Activated CD4-positive, CD25-positive, alpha-beta regulatory T cell treated with anti-CD3 and anti-CD28 coated beads, Interleukin-2, amount 50 U/mL, for 24 hours (primary cell): Measurements from ENCODE around the gene PCGF3.
A peak's percentile ranks its signal among the peaks of the same experiment; 100 is the strongest.
"Not testable (repeated sequence)": the region's sequence is repeated elsewhere in the genome, so short reads cannot be mapped to it uniquely, and the experiment has no call there.

Experiments used
- ATAC-seq, 2 donors: fragments of 150-1000 bp; cut with Tn5 transposase; one replicate each; pipeline ENCODE4 v1.10.0; 2021; ENCODE audit warnings: mild to moderate bottlenecking in 1 of 2, moderate library complexity in 1 of 2

The PCGF3 gene

GRCh38 chr4:743463-744211, 38.0 kb downstream of the PCGF3 start:
- no peak for ATAC-seq

DNA sequence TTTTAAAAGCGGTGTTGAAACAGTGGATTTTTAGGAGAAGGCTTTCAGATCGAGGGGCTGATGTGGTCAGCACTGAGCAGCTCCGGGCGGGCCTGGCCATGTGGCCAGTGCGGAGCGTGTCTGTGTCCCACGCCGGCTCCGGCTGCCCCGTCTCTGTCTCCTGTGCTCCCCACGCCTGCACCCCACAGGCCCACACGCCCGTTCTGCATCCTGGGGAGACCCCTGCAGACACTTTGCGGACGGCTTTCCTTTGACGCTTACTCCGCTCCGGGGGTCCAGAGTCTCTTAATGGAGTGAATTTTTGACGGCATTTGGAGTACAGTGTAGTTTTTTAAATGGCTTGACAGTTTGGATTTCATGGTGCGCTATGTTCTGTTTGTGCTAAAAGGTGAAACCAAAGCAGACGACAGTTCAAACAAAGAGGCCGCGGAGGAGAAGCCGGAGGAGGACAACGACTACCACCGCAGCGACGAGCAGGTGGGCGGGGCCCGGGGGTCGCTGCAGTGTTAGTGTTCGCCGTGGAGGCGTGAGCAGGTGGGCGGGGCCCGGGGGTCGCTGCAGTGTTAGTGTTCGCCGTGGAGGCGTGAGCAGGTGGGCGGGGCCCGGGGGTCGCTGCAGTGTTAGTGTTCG, 38.7 kb downstream of the PCGF3 start:
- no peak for ATAC-seq

DNA sequence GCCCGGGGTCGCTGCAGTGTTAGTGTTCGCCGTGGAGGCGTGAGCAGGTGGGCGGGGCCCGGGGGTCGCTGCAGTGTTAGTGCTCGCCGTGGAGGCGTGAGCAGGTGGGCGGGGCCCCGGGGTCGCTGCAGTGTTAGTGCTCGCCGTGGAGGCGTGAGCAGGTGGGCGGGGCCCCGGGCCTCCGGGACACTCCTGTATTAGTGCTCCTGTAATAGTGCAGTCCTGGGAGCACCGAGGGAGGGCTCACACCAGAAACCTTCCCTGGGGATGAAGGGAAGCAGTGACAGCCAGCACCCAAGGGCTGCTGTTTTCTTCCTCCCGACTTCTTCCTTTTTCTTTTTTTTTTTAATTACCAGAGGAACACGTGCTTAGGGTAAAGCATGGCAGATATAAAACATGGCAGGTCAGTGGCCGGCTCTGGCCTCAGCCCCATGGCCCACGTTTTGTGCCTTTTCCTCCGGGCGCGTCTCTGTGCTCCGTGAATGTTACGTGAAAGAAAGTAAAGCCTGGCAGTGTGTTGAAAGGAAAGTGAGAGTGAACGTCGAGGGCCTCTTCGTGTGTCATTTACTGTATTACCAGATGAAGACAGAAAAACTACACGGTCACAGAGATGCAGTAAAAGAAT, 42.0 kb downstream of the PCGF3 start:
- no peak for ATAC-seq

DNA sequence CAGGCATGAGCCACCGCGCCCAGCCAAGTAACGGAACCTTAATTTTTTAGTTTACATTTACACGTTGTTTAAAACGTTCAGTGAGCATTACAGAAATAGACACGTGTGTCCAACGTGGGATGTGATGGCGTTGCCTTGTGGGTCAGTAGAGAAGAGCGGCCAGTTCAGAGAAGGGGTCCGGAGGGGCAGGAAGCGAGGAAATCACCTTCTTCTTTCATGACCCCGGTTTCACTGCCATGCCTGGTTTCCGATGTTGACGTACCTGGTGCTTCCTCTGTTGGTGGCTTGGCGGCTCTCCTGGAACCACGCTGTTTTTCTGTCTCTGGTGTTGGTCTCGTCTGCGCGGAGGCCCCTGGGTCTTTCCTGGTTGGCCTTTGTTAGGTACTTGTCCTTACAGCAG, 42.8 kb downstream of the PCGF3 start:
- no peak for ATAC-seq

DNA sequence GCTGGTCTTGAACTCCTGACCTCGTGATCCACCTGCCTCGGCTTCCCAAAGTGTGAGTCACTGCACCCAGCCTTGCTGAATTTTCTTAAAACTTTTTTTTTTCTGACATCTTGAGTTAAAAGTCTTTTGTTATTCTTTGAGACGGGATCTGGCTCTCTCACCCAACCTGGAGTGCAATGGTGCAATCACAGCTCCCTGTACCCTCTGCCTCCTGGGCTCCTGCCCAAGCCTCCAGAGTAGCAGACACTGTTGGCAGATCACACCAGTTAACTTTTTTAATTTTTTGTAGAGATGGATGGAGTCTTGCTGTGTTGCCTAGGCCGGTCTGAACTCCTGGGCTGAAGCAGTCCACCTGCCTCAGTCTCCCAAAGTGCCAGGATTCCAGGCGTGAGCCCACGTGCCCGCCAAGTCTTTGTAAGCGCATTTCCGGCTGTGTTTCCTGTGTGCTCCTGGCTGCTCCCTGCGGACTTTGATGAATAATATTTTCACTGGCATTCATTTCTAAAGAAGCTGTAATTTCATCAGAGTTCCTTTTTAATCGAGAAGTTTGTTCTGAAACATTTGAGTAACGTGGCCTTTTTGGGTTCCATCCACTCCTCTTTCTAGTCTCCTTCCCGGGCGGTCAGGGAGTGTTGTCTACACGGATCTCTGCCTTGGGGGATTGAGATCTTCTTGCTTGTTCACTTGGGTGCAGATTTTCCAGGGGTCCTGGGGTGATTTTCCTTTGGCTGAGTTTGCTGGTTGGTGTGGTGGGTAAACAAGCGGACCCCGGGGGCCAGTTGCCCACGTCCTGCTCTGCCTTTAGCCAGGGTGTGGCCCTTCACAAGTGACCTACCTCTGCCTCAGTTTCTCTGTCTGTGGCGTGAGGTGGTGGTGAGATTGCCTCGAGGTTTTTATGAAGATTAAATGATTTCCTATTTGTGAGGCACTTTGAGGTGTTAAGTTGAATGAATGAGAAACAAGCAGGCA, 44.4 kb downstream of the PCGF3 start:
- ATAC-seq, result no peak

GRCh38 chr4:751676-752075, 46.0 kb downstream of the PCGF3 start:
- no peak for ATAC-seq

- ATAC-seq, result no peak
Measured at GRCh38 chr4:752196-752861, 46.7 kb downstream of the PCGF3 start.

DNA sequence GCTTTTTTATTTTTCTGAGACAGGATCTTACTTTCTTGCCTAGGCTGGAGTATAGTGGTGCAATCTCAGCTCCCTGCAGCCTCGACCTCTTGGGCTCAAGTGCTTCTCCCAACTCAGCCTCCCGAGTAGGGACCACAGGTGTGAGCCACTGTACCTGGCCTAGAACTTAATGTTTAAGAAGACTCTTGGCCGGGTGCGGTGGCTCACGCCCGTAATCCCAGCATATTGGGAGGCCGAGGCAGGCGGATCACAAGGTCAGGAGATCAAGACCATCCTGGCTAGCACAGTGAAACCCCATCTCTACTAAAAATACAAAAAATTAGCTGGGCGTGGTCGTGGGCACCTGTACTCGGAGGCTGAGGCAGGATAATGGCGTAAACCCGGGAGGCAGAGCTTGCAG, 47.6 kb downstream of the PCGF3 start:
- ATAC-seq, result not testable (repeated sequence)

DNA sequence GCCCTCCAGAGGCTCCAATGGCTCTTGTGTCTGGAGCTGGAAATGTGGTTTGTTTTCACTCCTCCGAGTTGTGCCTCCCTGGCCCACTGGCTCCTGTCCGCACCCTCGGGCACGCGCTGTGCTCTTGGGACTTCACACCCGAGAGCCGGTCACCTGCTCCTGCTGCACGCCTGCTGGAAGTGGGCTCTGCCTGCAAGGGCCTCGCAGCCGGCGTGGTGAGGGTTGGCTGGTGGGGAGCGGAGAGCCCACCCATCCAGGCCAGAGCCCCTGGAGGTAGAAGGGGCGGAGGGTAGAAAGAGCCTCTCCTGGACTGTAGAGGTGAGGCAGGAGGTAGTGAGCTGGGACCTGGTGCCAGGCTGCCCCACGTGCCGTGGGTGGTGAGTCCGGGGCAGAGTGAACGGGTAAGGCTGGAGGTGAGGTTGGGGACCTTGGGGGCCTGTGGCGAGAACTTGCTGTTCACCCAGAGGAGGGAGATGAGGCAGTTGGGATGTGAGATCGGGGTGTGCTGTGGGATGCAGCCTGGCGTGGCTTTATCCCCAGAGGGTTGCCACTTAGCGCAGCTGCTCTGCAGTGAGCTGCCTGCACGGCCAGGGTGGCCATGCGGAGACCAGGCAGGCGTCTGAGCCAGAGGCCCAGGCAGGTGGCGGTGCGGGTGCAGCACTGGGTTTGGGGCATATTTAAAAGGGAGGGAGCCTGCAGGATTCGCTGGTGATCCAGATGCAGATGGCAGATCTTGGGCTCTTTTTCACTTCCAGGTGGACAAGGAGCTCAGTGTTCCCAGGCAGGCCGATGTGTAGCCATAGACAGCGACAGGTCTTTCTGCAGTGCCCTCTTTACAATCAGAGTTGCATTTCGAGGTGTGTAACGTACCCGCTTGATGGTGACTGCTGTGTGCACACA, 48.8 kb downstream of the PCGF3 start:
- no peak for ATAC-seq

DNA sequence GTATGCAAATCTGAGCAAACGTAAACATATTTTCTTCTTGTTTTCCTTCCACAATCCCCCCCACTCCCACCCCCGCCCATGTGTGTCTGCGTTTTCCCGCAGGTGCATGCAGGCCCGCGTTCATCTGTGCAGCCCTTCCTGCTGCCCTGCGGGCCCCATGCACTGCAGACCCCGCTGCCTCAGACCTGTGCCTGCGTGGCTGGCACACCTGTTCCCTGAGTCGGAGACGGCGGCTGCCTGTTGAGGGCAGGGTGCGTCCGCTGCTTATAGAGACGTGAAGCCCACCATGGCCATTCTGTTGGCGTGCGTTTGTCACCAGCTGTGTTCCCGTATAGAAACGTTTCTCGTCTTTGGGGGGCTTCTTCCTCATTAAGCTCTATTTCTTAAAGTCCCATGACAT, 51.5 kb downstream of the PCGF3 start:
- ATAC-seq, result no peak

DNA sequence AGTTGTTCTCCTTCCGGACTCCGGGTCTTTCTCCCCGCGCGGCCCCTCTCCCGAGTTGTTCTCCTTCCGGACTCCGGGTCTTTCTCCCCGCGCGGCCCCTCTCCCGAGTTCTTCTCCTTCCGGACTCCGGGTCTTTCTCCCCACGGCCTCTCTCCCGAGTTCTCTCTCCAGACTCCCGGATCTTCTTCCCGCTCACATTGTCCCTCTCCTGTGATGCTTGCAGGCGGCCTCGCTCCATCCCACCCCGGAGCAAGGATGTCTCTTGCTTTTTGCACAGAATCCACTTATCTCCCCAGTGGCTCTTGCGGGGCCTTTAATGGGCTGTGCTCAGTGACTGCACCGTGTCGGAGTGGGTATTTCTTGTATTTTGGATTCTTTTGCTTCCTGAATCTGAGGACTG, 54.2 kb downstream of the PCGF3 start:
- not testable (repeated sequence) for ATAC-seq

- no peak for ATAC-seq
Measured at GRCh38 chr4:760616-761015, 55.0 kb downstream of the PCGF3 start.

DNA sequence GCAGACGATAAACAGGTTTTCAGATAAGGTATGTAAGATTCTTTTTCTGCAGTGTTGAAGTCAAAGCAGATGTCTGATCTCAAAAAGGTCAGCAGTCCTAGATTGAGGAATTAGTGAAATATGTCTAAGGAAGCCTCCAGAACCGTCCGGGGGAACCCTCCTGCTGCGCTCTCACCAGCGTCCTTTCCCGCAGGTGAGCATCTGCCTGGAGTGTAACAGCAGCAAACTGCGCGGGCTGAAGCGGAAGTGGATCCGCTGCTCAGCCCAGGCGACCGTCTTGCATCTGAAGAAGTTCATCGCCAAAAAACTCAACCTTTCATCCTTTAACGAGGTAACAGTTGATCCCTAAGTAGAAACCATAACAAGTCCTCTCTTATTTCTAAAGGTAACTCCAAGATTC, 55.5 kb downstream of the PCGF3 start:
- no peak for ATAC-seq

- no peak for ATAC-seq
Measured at GRCh38 chr4:761739-762138, 56.1 kb downstream of the PCGF3 start.

DNA sequence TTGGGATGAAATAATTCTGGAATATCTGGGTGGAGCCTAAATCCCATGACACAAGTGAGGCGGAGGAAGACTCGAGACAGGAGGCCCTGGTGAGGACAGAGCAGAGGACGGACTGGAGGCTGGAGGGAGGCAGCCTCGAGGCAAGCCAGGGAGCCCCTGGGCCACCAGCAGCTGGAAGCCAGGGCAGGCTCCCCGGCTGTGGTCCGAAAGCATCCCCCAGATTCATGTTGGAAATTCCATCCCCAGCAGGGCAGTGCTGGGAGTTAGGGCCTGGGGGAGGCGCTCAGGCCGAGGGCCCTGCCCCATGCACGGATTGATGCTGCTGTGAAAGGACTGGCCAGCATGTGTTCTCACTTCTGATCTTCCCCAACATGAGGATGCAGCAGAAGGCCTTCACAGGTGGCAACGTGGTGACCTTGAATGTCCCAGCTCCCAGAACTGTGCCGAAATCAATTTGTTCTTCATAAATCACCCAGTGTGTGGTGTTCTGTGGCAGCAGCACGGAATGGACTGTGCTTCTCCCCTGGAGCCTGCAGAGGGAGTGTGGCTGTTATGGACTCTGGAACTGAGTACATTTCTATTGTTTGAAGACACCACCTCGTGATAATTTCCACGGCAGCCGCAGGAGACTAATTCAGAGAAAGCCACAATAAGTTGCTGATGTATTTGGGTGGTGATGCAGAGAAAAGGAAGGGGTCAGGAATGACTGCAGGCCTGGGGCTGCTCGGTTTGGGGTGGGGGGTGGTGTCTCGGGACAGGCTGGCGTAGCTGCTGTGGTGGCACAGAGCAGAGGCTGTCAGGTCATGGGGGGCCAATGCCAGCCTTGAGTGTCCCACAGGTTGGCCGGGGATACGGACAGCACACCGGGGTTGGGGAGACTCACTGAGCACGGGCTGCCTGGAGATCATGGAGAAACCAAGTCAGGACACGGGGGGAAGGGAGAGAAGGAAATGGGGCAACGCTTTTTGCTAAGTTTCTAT, 56.9 kb downstream of the PCGF3 start:
- peak in 1 of 2 donors; percentile 17 for ATAC-seq

GRCh38 chr4:763191-763810, 57.7 kb downstream of the PCGF3 start:
- no peak for ATAC-seq

GRCh38 chr4:763922-764321, 58.3 kb downstream of the PCGF3 start:
- no peak for ATAC-seq

DNA sequence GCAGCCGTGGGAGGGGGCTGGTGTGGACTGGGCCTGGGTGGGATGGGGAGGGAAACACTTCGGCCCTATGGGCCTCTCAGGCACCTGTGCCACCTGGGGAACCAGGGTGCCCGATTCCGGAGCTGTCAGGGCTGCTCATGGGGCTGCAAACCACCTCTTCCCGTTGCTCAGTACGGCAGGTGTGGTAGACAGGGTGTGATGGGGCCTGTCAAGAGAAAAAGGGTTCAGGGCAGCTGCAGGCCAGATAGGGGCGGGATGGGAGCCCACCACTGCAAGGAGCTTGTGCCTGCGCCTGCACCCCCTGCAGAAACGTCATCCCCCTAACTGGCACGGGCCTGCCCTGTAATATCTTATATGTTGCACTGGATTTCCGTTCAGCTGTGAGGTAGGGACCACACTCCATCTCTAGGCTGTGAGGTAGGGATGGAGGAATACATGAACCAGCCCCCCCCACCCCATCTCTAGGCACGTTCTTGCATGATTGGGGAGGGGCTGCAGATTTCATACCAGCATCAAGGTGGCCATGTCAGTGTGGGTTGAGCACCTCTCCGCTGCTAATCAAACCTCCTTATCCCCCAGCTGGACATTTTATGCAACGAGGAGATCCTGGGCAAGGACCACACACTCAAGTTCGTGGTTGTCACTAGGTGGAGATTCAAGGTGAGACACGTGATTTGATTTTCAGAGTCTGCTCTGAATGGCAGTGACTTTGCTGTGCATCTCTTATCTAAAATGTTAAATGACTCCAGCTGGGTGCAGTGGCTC, 59.0 kb downstream of the PCGF3 start:
- no peak for ATAC-seq

- no peak for ATAC-seq
Measured at GRCh38 chr4:766152-766515, 60.5 kb downstream of the PCGF3 start.
